ENCODE results near the gene INHBC. TPM values are rescaled to one million over a fixed set of nuclear protein-coding genes. Genes with fewer than 3 reads are reported as not detected.

Gene INHBC

GRCh38 chr12:57500213-57500612 is 65.6 kb downstream of the INHBC start:
- Histone ChIP-seq H2BK5ac (ENCODE audit: low read length) (no peak overlapping the region), H3K27ac (replicated peaks; ENCODE audit: low read length) (no peak overlapping the region), H4K8ac (ENCODE audit: low read depth, low read length) (no peak overlapping the region), H4K91ac (ENCODE audit: low read depth, low read length, poor library complexity) (no peak overlapping the region), H3K4ac (ENCODE audit: low read length) (no peak overlapping the region), H3K36me3 (replicated peaks in 1 of 2; ENCODE audit: control insufficient read depth in 2 of 2, insufficient read depth in 2 of 2, low read length in 2 of 2) (peaks cover 50 to 87% of the 10 kb centered on the region in 2 donors), H3K4me1 (ENCODE audit: control insufficient read depth in 2 of 2, insufficient read depth in 1 of 2, low read depth in 1 of 2, low read length in 2 of 2) (no peaks in the 10 kb centered on the region), H2AFZ (ENCODE audit: low read length) (no peak overlapping the region), H2BK15ac (ENCODE audit: low read length) (no peak overlapping the region), H3K9me3 (replicated peaks in 1 of 2; ENCODE audit: control insufficient read depth in 2 of 2, insufficient read depth in 1 of 2, low read depth in 1 of 2, low read length in 2 of 2) (peaks cover 2 to 3% of the 10 kb centered on the region in 2 donors), H3K9ac (ENCODE audit: low read depth, low read length, poor library complexity) (no peak overlapping the region), H2BK12ac (ENCODE audit: low read length) (no peak overlapping the region), H2BK120ac (ENCODE audit: low read depth, low read length) (no peak overlapping the region), H3K18ac (ENCODE audit: low read length) (no peak overlapping the region), H3K14ac (ENCODE audit: low read length) (no peak overlapping the region), H3K23ac (ENCODE audit: low read depth, low read length, poor library complexity) (no peak overlapping the region), H3K79me1 (ENCODE audit: low read depth, low read length) (peaks cover 4% of the 10 kb centered on the region), H3K27me3 (ENCODE audit: control insufficient read depth in 3 of 3, insufficient read depth in 3 of 3, low read depth in 1 of 3, low read length in 3 of 3) (no peaks in the 10 kb centered on the region), H2AK5ac (ENCODE audit: low read depth, low read length) (no peak overlapping the region), H3K4me2 (ENCODE audit: insufficient read depth, low read length, poor library complexity, severe bottlenecking) (no peak overlapping the region), H3K4me3 (ENCODE audit: low read length in 2 of 2) (no peak overlapping the region)
- DNase-seq (ENCODE audit: low spot score) = no peak
- no CpG with 5 or more reads among the region's 11 CpGs for WGBS, 2 donors (ENCODE audit: extremely low coverage in 2 of 2, insufficient read length in 2 of 2, insufficient replicate concordance in 1 of 2)

Small RNAs within 50 kb of the gene (small RNA-seq; reads per million reads assigned to genes)
- gene RNU6-879P (ENCODE audit: insufficient read depth) = not detected

All from neuronal stem cell (in vitro differentiated cells).